BJ (cell line): Measurements from ENCODE around the gene ATP9A. TPM values are rescaled to one million over a fixed set of nuclear protein-coding genes. Genes with fewer than 3 reads are reported as not detected.

ENCODE experiments used
- CTCF ChIA-PET: fragments of 350-600 bp; formaldehyde crosslinking; extraction: SDS; loops from one replicate; lab custom pipeline; 2021; ENCODE audit warnings: antibody characterized with exemption, inconsistent platforms; lab: Yijun Ruan, JAX
- POLR2A ChIA-PET: fragments of 300-600 bp; sonication (Branson Sonifier 250); formaldehyde crosslinking; extraction: SDS; loops from one replicate; lab custom pipeline; 2021; ENCODE audit warnings: antibody characterized with exemption; lab: Charles Lee
- DNase-seq: peaks from one replicate; pipeline ENCODE4 v3.0.0-alpha.2; 2011; ENCODE audit warnings: low read depth
- H3K27me3 ChIP-seq: 2 replicates; pipeline ENCODE4 v1.6.0; 2011; ENCODE audit warnings: low read length; ENCODE audit not compliant: control insufficient read depth, insufficient read depth
- H3K36me3 ChIP-seq: 2 replicates; pipeline ENCODE4 v1.5.1; 2011; ENCODE audit warnings: low read length; ENCODE audit not compliant: control insufficient read depth, insufficient read depth
- H3K4me3 ChIP-seq: 2 replicates; pipeline ENCODE4 v1.5.1; 2011; ENCODE audit warnings: low read depth, mild to moderate bottlenecking, control low read depth, low read length
- CTCF ChIP-seq: IDR thresholded peaks from 2 replicates; pipeline ENCODE4 v1.5.1; 2011; ENCODE audit warnings: low read depth, mild to moderate bottlenecking, control low read depth, inconsistent platforms, low read length, moderate library complexity; ENCODE audit not compliant: insufficient read depth
- polyA plus RNA-seq: library from polyadenylated mRNA; depleted of rRNA; stranded (reverse); fragments of >200 nt; gene quantifications from 2 replicates; pipeline ENCODE4 v1.2.3, GENCODE V29; 2011

ATP9A gene
- polyA plus RNA-seq, 1 experiment: 26.0 TPM

GRCh38 chr20:51578145-51578459, 190.1 kb downstream of the ATP9A start:
- ChIA-PET CTCF (no interaction called here), POLR2A (no interaction called here)
- H3K4me3 ChIP-seq: no peak overlapping the region
- no peaks in the 10 kb centered on the region for H3K36me3 ChIP-seq
- no peaks in the 10 kb centered on the region for H3K27me3 ChIP-seq
- no peak for TF ChIP-seq CTCF
- DNase-seq: no peak

DNA sequence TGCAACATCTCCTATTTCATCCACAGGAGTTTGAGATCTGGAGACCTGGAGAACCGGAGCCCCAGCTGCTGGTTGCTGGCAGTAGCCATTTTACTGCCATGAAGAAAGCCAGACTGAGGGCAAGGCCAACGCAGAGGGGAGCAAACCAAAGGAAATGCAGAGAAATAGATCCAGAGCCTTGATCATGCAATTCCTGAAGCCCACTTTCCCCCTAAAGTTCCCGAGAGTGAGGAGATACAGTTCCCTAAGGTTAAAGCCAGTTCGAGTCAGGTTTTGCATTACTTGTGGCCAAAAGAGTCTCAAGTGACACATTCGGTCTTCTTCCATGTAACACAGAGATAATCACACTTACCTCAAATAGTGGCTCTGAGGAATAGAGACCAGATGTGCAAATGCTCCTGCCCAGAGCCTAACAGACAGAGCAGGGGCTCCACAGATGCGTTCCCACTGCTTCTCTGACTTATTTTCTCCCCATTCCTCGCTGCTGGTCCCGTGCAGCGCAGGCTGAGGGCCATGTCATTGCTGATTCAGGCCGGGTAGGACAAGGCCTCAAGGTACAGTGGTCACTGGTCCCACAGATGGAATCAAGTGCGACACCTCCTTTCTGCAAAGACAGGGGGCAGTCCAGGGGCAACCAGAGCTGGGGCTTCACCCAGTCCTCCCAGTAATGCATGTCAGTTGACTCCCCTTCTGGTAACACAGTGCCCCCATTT, 190.6 kb downstream of the ATP9A start:
- ChIA-PET POLR2A (no interaction called here), CTCF (no interaction called here)
- DNase-seq: no peak
- Histone ChIP-seq H3K36me3 (no peaks in the 10 kb centered on the region), H3K4me3 (no peak overlapping the region), H3K27me3 (no peaks in the 10 kb centered on the region)
- no peak for TF ChIP-seq CTCF

GRCh38 chr20:51575486-51575885, 192.7 kb downstream of the ATP9A start:
- ChIA-PET POLR2A (no interaction called here), CTCF (interaction anchor here (0.9 to 1.2 kb wide), 2 partner anchors 9 to 22 kb away, joined by 3 read pairs; no protein-coding TSS in a partner anchor)
- Histone ChIP-seq H3K4me3 (no peak overlapping the region), H3K36me3 (no peaks in the 10 kb centered on the region), H3K27me3 (no peaks in the 10 kb centered on the region)
- no peak for DNase-seq
- no peak for TF ChIP-seq CTCF

- Histone ChIP-seq H3K36me3 (no peaks in the 10 kb centered on the region), H3K27me3 (no peaks in the 10 kb centered on the region), H3K4me3 (no peak overlapping the region)
- DNase-seq: no peak
- POLR2A ChIA-PET: no interaction called here
- TF ChIP-seq CTCF: no peak
- CTCF ChIA-PET: interaction anchor here (1.2 to 1.4 kb wide), 2 partner anchors 10 to 12 kb away, joined by 3 to 4 read pairs; no protein-coding TSS in a partner anchor
Measured at GRCh38 chr20:51574248-51575033, 193.7 kb downstream of the ATP9A start.

DNA sequence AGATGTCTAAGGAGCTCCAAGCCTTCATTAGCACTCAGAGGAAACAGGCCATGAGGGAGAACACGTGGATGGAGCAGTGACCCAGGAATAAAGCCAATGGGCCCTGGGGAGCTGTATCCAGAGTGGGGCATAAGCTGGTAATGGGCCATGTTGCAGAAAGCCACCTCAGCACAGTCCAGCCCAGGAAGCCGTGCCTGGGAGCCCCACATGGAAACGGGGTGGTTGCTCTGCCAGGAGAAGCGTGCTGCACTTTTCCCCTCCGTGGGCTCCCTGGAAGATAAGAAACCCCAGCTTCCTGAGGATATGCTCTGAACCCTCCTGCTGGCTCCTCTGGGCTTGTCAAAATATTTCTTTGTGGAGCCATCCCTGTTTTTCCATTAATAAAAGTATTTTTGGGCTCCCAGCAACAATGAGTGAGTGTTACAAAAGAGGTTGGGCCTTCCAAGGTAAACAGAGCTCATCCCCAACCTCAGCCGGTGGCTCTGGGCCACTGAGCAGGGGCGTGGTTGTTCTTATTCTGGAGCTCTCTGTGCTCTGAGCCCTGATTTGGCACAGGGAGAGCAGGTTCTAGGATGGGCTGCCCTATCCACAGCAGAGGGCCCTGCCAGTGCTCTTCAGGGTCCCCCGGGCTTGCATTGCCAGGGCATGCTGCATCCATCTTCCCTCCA, 194.5 kb downstream of the ATP9A start:
- no peak for TF ChIP-seq CTCF
- POLR2A ChIA-PET: no interaction called here
- H3K27me3 ChIP-seq: no peaks in the 10 kb centered on the region
- CTCF ChIA-PET: interaction anchor here (1.1 to 1.9 kb wide), 4 partner anchors 8 to 21 kb away, joined by 3 to 4 read pairs (median 4); no protein-coding TSS in a partner anchor
- H3K4me3 ChIP-seq: no peak overlapping the region
- H3K36me3 ChIP-seq: no peaks in the 10 kb centered on the region
- no peak for DNase-seq
